ENCODE results near the gene ARID3B. TPM values are rescaled to one million over a fixed set of nuclear protein-coding genes. Genes with fewer than 3 reads are reported as not detected.

Gene ARID3B
- total RNA-seq, 2 experiments from 2014 or later = 14.2 to 15.9 TPM

- no peaks in the 10 kb centered on the region for H3K9me3 Mint-ChIP-seq
- H3K27me3 Mint-ChIP-seq (ENCODE audit: low read depth) = no peaks in the 10 kb centered on the region
- H3K36me3 Mint-ChIP-seq (ENCODE audit: low read depth) = peaks cover 3% of the 10 kb centered on the region
- no peak overlapping the region for H3K27ac Mint-ChIP-seq
- DNase-seq = no peak
- peaks cover 19% of the 10 kb centered on the region for H3K4me1 Mint-ChIP-seq (ENCODE audit: low read depth)
- H3K4me3 Mint-ChIP-seq = no peak overlapping the region
- CTCF ChIA-PET = interaction anchor here (14.2 kb wide), 1 partner anchor 127 kb away, joined by 309 read pairs; no protein-coding TSS in a partner anchor
- intact Hi-C loops (cut with micrococcal nuclease) = no loop called here
Observed at GRCh38 chr15:74642348-74642733, 101.3 kb downstream of the ARID3B start.

- CTCF ChIA-PET = interaction anchor here (14.2 kb wide), 1 partner anchor 126 kb away, joined by 309 read pairs; no protein-coding TSS in a partner anchor
- Mint-ChIP-seq H3K9me3 (no peaks in the 10 kb centered on the region), H3K27ac (peak overlapping the region; percentile 46), H3K27me3 (ENCODE audit: low read depth) (no peaks in the 10 kb centered on the region), H3K36me3 (ENCODE audit: low read depth) (peaks cover 3% of the 10 kb centered on the region), H3K4me1 (ENCODE audit: low read depth) (peaks cover 19% of the 10 kb centered on the region), H3K4me3 (no peak overlapping the region)
- DNase-seq = no peak
- intact Hi-C loops (cut with micrococcal nuclease) = no loop called here
Observed at GRCh38 chr15:74642734-74643664, 102.0 kb downstream of the ARID3B start.

- Mint-ChIP-seq H3K27me3 (ENCODE audit: low read depth) (no peaks in the 10 kb centered on the region), H3K36me3 (ENCODE audit: low read depth) (peaks cover under 1% of the 10 kb centered on the region), H3K27ac (peak overlapping the region; percentile 46), H3K4me3 (no peak overlapping the region), H3K4me1 (ENCODE audit: low read depth) (peaks cover 19% of the 10 kb centered on the region), H3K9me3 (no peaks in the 10 kb centered on the region)
- no peak for DNase-seq
- intact Hi-C loops (cut with micrococcal nuclease) = no loop called here
- CTCF ChIA-PET = interaction anchor here (0.6 kb wide), 1 partner anchor 135 kb away, joined by 4 read pairs; no protein-coding TSS in a partner anchor
Observed at GRCh38 chr15:74643665-74644204, 102.7 kb downstream of the ARID3B start.

- CTCF ChIA-PET = interaction anchor here (0.6 to 1.3 kb wide), 6 partner anchors 10 to 263 kb away, joined by 3 to 5 read pairs (median 3); no protein-coding TSS in a partner anchor
- Mint-ChIP-seq H3K4me3 (no peak overlapping the region), H3K9me3 (no peaks in the 10 kb centered on the region), H3K36me3 (ENCODE audit: low read depth) (peaks cover 3% of the 10 kb centered on the region), H3K27ac (no peak overlapping the region), H3K27me3 (ENCODE audit: low read depth) (no peaks in the 10 kb centered on the region), H3K4me1 (ENCODE audit: low read depth) (peaks cover 14% of the 10 kb centered on the region)
- DNase-seq = no peak
- intact Hi-C loops (cut with micrococcal nuclease) = no loop called here
Observed at GRCh38 chr15:74646480-74646879, 105.5 kb downstream of the ARID3B start.

Other genes starting within 250 kb of the ARID3B start
- not detected for gene CYP11A1, start 173.6 kb upstream of the ARID3B start, total RNA-seq
- gene SEMA7A, start 107.3 kb upstream of the ARID3B start, total RNA-seq = 10 to 100 TPM; 45.7 to 46.9 TPM
- 10 to 100 TPM; 43.0 to 47.0 TPM for gene UBL7, start 80.1 kb upstream of the ARID3B start, total RNA-seq
- 100 to 1,000 TPM; 124 TPM for gene CLK3, start 74.6 kb downstream of the ARID3B start, total RNA-seq
- 10 to 100 TPM; 33.8 to 37.8 TPM for gene EDC3, start 154.8 kb downstream of the ARID3B start, total RNA-seq
- gene CYP1A1, start 184.3 kb downstream of the ARID3B start, total RNA-seq = under 1 TPM; 0.12 to 0.37 TPM
- gene CYP1A2, start 207.6 kb downstream of the ARID3B start, total RNA-seq = not detected
- 100 to 1,000 TPM; 272 to 282 TPM for gene CSK, start 240.9 kb downstream of the ARID3B start, total RNA-seq